ENCODE data around the gene GPR173.

GPR173 gene

DNA sequence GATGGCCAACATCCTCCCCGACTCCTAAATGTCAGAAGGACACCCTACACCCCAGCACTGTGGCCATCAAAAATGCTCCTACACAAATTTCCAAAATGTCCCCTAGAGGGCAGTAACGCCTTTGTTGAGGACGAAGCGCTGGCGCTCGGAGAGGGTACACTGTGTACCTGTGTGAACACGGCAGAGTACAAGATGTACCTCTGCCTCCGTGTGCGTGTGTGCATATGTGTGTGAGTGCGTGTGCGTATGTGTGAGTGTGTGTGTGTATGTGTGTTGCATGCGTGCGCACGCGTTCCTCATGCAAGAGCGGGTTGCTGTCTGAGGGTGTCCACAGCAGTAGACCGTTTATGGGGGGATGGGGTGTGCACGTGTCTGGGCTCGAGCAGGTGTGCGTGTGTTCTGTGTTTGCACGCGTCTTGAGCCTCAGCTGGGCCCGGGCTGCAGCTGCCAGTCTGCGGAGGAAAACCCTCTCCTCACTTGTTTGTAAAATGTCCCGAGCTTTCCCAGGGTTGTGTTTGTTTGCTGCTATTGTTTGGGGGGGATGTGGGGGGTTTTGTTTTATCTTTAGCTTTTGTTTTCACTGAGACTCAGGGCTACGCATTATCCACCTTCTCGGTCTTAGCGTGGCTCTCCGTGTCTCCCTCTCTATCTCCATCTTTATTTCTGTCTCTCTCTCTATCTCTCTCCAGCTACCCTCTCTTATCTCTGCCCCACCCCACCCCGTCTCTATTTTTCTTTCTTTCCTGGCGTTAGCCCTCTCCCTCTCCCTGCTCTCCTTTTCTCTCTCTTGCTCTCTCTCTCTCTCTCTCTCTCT lies 23.2 kb downstream of the GPR173 start:
- DNase-seq: peak; percentile 79

GRCh38 chrX:53072418-53073114 lies 24.0 kb downstream of the GPR173 start:
- DNase-seq: no peak

- no peak for DNase-seq
Observed at GRCh38 chrX:53073115-53073586, 24.6 kb downstream of the GPR173 start.

- DNase-seq: no peak
Observed at GRCh38 chrX:53075011-53075410, 26.4 kb downstream of the GPR173 start.

DNA sequence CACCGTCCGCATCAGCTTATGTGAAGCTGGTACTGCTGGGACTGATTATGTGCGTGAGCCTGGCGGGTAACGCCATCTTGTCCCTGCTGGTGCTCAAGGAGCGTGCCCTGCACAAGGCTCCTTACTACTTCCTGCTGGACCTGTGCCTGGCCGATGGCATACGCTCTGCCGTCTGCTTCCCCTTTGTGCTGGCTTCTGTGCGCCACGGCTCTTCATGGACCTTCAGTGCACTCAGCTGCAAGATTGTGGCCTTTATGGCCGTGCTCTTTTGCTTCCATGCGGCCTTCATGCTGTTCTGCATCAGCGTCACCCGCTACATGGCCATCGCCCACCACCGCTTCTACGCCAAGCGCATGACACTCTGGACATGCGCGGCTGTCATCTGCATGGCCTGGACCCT lies 28.1 kb downstream of the GPR173 start:
- DNase-seq: no peak

DNA sequence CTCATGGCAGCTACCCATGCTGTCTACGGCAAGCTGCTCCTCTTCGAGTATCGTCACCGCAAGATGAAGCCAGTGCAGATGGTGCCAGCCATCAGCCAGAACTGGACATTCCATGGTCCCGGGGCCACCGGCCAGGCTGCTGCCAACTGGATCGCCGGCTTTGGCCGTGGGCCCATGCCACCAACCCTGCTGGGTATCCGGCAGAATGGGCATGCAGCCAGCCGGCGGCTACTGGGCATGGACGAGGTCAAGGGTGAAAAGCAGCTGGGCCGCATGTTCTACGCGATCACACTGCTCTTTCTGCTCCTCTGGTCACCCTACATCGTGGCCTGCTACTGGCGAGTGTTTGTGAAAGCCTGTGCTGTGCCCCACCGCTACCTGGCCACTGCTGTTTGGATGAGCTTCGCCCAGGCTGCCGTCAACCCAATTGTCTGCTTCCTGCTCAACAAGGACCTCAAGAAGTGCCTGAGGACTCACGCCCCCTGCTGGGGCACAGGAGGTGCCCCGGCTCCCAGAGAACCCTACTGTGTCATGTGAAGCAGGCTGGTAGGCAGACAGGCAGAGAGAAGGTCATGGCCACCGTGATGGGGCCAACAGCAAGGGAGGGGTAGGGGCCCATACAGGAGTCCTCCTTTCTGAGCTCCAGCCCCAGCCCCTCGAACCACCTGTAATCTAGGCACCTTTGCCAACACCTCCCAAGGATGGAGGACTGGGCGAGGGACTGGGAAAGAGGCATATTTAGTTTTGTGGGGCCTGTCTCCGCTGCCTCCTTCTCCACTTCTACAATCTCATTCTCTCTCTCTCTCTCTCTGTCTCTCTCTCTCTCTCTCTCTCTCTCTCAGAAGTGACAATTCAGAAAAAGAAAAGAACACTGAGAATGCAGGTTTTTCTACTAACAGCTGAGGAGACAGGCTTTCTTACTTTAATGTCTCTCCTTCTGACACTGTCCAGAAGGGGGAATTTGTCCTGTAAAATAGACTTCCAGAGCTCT lies 28.9 kb downstream of the GPR173 start:
- no peak for DNase-seq

DNA sequence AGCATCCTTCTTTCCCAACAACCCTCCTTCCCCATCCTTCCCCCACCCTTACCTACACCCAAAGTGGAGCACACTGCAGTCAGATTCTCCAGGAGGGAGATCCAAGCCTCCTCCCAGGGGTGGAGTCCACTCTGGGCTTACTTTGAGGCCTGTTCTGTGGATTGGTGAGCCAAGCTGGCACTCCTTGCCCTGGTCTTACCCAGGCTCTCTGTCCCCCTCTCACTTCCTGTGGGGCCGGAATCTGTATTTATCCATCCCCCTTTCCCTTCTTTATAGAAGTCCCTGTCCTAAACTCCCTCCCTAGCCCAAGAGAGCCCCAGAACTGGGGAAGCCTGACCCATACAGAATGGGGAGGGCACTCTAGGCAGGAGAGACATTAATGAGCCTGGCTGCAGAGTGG lies 30.4 kb downstream of the GPR173 start:
- no peak for DNase-seq

- peak; percentile 45 for DNase-seq
Observed at GRCh38 chrX:53080628-53081580, 32.3 kb downstream of the GPR173 start.

DNA sequence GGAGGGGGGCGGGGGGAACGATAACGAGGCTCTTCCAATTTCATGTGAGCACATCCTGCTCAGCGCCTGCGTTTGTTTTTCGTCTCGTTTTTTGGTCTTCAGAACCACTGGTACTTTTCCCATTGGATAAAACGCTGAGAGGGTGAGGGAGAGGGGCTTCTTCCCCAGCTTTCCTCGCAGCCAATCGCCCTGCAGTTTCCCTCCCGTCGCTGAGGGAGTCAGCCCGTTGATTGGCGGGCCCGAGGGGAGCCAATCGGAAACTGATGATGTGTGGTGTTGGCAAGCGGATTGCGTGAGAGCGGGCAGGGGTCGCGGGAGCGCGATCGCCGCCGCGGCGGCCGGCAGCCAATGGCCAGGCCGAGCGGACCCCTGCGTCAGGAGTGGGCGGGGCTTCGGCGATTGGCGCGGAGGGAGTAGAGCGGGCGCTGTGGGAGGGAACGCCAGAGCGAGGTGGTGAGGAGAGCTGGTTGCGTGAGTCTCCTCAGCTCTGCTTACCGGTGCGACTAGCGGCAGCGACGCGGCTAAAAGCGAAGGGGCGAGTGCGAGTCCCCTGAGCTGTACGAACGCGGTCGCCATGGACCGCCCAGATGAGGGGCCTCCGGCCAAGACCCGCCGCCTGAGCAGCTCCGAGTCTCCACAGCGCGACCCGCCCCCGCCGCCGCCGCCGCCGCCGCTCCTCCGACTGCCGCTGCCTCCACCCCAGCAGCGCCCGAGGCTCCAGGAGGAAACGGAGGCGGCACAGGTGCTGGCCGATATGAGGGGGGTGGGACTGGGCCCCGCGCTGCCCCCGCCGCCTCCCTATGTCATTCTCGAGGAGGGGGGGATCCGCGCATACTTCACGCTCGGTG lies 33.6 kb downstream of the GPR173 start, which contains the start of gene TSPYL2:
TSS of gene TSPYL2 (plus strand) at position 443 of the 848 bp plus-strand sequence. CDS start at position 575, 132 bp downstream.
- peak; percentile 97 for DNase-seq

DNA sequence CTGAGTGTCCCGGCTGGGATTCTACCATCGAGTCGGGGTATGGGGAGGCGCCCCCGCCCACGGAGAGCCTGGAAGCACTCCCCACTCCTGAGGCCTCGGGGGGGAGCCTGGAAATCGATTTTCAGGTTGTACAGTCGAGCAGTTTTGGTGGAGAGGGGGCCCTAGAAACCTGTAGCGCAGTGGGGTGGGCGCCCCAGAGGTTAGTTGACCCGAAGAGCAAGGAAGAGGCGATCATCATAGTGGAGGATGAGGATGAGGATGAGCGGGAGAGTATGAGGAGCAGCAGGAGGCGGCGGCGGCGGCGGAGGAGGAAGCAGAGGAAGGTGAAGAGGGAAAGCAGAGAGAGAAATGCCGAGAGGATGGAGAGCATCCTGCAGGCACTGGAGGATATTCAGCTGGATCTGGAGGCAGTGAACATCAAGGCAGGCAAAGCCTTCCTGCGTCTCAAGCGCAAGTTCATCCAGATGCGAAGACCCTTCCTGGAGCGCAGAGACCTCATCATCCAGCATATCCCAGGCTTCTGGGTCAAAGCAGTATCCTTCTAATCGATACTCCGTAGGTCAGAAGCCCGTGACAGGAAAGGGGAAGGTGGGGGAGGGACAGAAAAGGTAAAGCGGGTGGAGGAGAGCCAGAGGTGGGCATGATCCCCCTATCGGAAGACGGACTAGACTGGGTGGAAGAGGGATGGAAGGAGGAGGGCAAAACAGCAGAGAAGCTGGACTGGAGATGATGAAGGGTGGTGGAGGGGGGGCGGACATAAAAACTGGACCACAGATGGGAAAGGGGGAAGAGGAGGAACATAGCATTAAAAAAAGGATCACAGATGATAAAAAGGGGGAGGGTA lies 34.4 kb downstream of the GPR173 start:
- DNase-seq: no peak

GRCh38 chrX:53084043-53084570 lies 35.5 kb downstream of the GPR173 start:
- no peak for DNase-seq

DNA sequence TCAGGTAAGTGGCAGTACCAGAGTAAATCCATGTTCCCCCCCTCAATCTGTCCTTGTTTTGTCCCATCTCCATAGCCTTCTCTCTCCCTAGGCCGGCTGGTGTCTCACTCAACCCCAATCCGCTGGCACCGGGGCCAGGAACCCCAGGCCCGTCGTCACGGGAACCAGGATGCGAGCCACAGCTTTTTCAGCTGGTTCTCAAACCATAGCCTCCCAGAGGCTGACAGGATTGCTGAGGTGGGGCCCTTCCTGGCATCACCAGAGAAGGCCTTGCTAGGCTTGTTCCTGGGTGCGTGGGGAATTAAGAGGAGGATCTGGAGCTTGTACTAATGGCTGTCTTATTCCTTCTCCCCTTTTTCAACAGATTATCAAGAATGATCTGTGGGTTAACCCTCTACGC lies 36.3 kb downstream of the GPR173 start:
- no peak for DNase-seq

- DNase-seq: peak; percentile 25
Observed at GRCh38 chrX:53085661-53086229, 37.2 kb downstream of the GPR173 start.

DNA sequence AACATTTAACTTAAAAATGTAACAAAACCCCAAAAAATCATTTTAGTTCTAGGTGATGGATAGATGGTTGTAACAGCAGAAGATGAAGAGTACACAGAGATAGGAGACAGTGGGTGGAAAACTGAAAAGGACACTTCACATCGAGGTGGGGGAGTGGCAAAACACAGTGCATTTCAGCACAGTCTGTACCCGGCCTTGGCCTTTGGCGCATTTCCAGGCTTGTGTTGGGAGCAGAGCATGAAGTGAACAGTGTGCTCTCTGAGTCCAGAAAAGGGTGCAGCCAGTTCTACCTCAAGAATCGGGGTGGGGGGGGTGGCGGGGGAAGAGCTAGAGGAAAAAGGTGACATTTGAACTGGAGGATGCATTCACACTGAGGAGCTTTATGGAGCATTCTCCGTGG lies 37.9 kb downstream of the GPR173 start:
- DNase-seq: no peak

DNA sequence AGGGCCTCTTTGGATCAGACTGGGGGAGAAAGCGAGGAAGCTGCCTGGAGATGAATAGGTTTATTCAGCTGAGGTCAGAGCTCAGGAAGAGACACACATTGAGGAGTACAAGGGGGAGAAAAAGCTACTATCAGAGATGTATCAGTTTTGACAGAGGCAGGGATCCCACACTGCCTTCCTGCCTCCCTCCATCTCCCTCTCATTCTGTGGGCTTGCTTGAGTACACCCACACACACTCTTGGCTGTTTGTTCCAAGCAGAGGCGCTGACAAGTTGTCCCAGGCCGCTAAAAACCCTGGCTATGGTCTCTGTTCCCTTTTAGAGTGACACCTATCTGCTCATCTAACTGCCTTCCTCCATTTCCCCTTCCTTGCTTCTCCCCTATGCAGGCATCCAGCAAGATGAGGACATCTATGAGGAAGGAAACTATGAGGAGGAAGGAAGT lies 38.8 kb downstream of the GPR173 start:
- DNase-seq: no peak

GRCh38 chrX:53088136-53088974 lies 39.8 kb downstream of the GPR173 start:
- peak; percentile 90 for DNase-seq

- peak; percentile 56 for DNase-seq
Observed at GRCh38 chrX:53089224-53089842, 40.7 kb downstream of the GPR173 start.
